Transverse colon (tissue), 4 donors: ENCODE data around the gene CEP250.
"Not testable (repeated sequence)": the region's sequence is repeated elsewhere in the genome, so short reads cannot be mapped to it uniquely, and the experiment has no call there.

Experiments used
- EP300 ChIP-seq: sonication (generic); formaldehyde crosslinking; IDR thresholded peaks from one replicate; pipeline ENCODE4 v1.6.1; 2017; ENCODE audit warnings: antibody characterized with exemption, low read depth
- POLR2A ChIP-seq: fragments of 450-650 bp; IDR thresholded peaks from one replicate; pipeline ENCODE4 v1.6.1; 2016; ENCODE audit warnings: antibody characterized with exemption, mild to moderate bottlenecking, moderate library complexity
- POLR2AphosphoS5 ChIP-seq, 3 donors: sonication (generic); formaldehyde crosslinking; IDR thresholded peaks; one replicate each; pipeline ENCODE4 v1.6.1; 2016; ENCODE audit warnings: antibody characterized with exemption in 3 of 3
- TF ChIP-seq, protein P1 (sequence below), 5 experiments: fragments of 200-600 bp in 3 of 5; fragments of 450-650 bp in 2 of 5; sonication (generic) in 3 of 5; IDR thresholded peaks; 1 replicate in 2 of 5; 2 replicates in 3 of 5; pipeline ENCODE4 v1.5.1; 2016 to 2017; ENCODE audit warnings: antibody characterized with exemption in 5 of 5, inconsistent platforms in 3 of 5, mild to moderate bottlenecking in 2 of 5, moderate library complexity in 1 of 5

DNA sequence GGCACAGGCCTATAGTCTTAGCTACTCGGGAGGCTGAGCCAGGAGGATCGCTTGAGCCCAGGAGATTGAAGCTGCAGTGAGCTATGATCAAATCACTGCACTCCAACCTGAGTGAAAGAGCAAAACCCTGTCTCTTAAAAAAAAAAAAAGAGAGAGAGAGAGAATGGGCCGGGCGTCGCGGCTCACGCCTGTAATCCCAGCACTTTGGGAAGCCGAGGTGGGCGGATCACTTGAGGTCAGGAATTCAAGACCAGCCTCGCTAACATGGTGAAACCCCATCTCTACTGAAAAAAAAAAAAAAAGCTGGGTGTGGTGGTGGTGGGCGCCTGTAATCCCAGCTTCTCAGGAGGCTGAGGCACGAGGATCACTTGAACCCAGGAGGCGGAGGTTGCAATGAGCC, 5.5 kb upstream of the CEP250 start:
- TF ChIP-seq, protein P1, sequence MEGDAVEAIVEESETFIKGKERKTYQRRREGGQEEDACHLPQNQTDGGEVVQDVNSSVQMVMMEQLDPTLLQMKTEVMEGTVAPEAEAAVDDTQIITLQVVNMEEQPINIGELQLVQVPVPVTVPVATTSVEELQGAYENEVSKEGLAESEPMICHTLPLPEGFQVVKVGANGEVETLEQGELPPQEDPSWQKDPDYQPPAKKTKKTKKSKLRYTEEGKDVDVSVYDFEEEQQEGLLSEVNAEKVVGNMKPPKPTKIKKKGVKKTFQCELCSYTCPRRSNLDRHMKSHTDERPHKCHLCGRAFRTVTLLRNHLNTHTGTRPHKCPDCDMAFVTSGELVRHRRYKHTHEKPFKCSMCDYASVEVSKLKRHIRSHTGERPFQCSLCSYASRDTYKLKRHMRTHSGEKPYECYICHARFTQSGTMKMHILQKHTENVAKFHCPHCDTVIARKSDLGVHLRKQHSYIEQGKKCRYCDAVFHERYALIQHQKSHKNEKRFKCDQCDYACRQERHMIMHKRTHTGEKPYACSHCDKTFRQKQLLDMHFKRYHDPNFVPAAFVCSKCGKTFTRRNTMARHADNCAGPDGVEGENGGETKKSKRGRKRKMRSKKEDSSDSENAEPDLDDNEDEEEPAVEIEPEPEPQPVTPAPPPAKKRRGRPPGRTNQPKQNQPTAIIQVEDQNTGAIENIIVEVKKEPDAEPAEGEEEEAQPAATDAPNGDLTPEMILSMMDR (IDR thresholded peaks at IDR 0.05) = not testable (repeated sequence)
- not testable (repeated sequence) for TF ChIP-seq POLR2A; POLR2AphosphoS5 (IDR thresholded peaks at IDR 0.05); EP300
